SK-N-SH treated with all-trans-retinoic acid at 6 μM for 48 hours (cell line): ENCODE data around the gene AMBP.

Experiments used
- BACH2 ChIP-seq: fragments of 250-450 bp; sonication (Bioruptor Pico); IDR thresholded peaks from 2 replicates; pipeline ENCODE4 v1.9.0; 2021; ENCODE audit warnings: mild to moderate bottlenecking, borderline replicate concordance
- GLIS3 ChIP-seq: fragments of 250-450 bp; sonication (Bioruptor Pico); IDR thresholded peaks from 2 replicates; pipeline ENCODE4 v1.5.0; 2020; ENCODE audit warnings: mild to moderate bottlenecking, moderate library complexity
- TCF4 ChIP-seq: fragments of 250-450 bp; sonication (Bioruptor Pico); IDR thresholded peaks from 2 replicates; pipeline ENCODE4 v1.8.0; 2021; ENCODE audit warnings: mild to moderate bottlenecking, moderate library complexity, borderline replicate concordance
- ZFP3 ChIP-seq: fragments of 250-450 bp; sonication (Bioruptor Pico); IDR thresholded peaks from 2 replicates; pipeline ENCODE4 v1.5.0; 2020; ENCODE audit warnings: mild to moderate bottlenecking, moderate library complexity

GRCh38 chr9:114038724-114039313, 39.3 kb downstream of the AMBP start:
- TF ChIP-seq ZFP3 (CRISPR knock-in tag) (no peak), TCF4 (CRISPR knock-in tag) (no peak), BACH2 (CRISPR knock-in tag) (no peak), GLIS3 (CRISPR knock-in tag) (no peak)
